Neutrophil (primary cell): ENCODE data around the gene HTRA2.

Experiments used
- H3K27ac ChIP-seq: fragments of 200-600 bp; sonication (generic); 2 replicates; pipeline ENCODE4 v1.5.1; 2016; ENCODE audit warnings: mild to moderate bottlenecking, moderate library complexity
- H3K27me3 ChIP-seq: fragments of 200-600 bp; sonication (generic); 2 replicates; pipeline ENCODE4 v1.6.0; 2016; ENCODE audit warnings: mild to moderate bottlenecking
- H3K36me3 ChIP-seq: fragments of 200-600 bp; sonication (generic); 2 replicates; pipeline ENCODE4 v1.5.1; 2017
- H3K4me1 ChIP-seq, 2 experiments: fragments of 200-600 bp in 1 of 2; sonication (generic) in 1 of 2; 1 replicate in 1 of 2; 2 replicates in 1 of 2; pipeline versions ENCODE4 v1.5.1 to v1.6.1; 2013 to 2016; ENCODE audit warnings: low read depth in 1 of 2, low read length in 1 of 2, mild to moderate bottlenecking in 1 of 2, moderate library complexity in 1 of 2; ENCODE audit not compliant: control insufficient read depth in 1 of 2, insufficient read depth in 1 of 2
- H3K4me3 ChIP-seq, 2 experiments: fragments of 200-600 bp in 1 of 2; sonication (generic) in 1 of 2; 1 replicate in 1 of 2; 2 replicates in 1 of 2; pipeline ENCODE4 v1.5.1; 2013 to 2016; ENCODE audit warnings: low read depth in 1 of 2, low read length in 1 of 2, mild to moderate bottlenecking in 1 of 2, moderate library complexity in 1 of 2
- H3K9me3 ChIP-seq: fragments of 200-600 bp; sonication (generic); 2 replicates; pipeline ENCODE4 v1.5.1; 2016
- CTCF ChIP-seq: fragments of 200-600 bp; sonication (generic); IDR thresholded peaks from 2 replicates; pipeline ENCODE4 v1.5.1; 2016; ENCODE audit warnings: antibody characterized with exemption

Gene HTRA2

DNA sequence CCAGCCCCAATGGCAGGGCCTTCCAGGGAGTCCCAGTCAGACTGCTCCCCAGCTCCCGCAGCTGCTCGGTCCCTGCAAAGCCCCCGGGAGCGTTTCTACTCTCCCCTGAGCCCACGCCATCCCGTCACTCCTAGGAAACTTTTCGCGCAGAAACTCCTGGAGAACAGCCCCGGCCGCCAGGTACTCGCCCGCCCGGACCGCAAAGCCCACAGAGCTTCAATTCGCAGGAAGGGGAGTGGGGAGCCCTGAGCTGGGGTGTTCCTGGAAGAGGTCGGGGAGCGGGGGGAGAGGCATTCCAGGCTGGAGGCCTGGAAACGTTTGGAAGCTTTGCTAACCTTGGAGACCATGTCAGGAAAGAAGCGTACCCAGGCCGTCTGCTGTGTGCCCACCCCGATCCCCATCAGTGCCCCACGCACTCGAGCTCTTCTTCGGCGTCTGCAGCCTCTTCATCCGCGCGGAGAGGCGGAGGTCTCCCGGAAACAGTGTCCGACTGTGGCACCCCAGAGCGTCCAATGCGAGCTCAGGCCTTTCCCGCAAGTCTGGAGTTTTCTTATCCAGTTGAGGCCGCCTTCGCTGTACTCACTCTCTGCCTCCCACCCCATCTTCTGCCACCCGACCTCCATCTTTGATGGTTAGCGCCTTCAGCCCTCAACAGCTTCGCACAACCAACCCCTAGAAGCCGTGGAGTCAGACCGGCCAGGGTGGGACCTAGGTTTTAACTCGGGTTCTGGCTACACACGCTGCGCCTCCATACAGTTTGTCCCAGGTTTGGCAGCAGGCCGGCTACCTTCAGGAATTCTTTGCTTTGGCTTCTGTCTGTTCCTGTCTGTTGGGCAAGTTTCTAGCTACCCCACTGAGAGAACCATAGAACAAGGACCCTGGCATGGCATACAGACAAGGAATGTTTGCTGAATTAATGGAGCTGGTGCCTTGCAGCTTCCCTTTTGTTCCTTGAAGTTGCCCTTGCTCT lies 25.9 kb upstream of the HTRA2 start:
- Histone ChIP-seq H3K36me3 (peaks cover 13% of the 10 kb centered on the region), H3K27me3 (peaks cover 76% of the 10 kb centered on the region), H3K4me3 (peak overlapping the region; percentile 54 to 62), H3K9me3 (no peaks in the 10 kb centered on the region), H3K27ac (no peak overlapping the region), H3K4me1 (peaks cover 49 to 55% of the 10 kb centered on the region in 2 experiments)
- no peak for TF ChIP-seq CTCF

DNA sequence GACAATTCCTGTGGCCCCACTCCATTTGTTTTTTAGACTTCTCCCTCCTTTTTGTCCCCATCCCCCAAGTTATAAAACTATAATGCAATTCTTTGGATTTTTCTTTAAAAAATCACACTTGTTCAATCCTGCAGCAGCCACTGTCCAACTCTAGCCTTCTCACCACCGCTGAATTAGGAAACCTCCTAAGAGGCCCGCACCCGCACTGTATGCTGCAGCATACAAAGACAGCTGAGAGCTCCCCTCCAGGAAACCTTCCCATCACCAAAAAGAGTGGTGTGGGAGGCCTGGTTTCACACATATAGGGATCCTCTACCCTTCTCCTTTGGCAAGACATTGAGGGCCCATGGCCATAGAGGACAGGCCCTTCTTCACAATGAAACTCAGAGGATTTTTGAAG lies 25.1 kb upstream of the HTRA2 start:
- H3K4me3 ChIP-seq = no peak overlapping the region
- peaks cover 41 to 47% of the 10 kb centered on the region in 2 experiments for H3K4me1 ChIP-seq
- peaks cover 76% of the 10 kb centered on the region for H3K27me3 ChIP-seq
- H3K36me3 ChIP-seq = peaks cover 13% of the 10 kb centered on the region
- no peaks in the 10 kb centered on the region for H3K9me3 ChIP-seq
- no peak overlapping the region for H3K27ac ChIP-seq
- TF ChIP-seq CTCF = no peak

- Histone ChIP-seq H3K27ac (no peak overlapping the region), H3K9me3 (no peaks in the 10 kb centered on the region), H3K27me3 (peaks cover 76% of the 10 kb centered on the region), H3K36me3 (peaks cover 13% of the 10 kb centered on the region), H3K4me3 (no peak overlapping the region), H3K4me1 (peaks cover 35 to 42% of the 10 kb centered on the region in 2 experiments)
- TF ChIP-seq CTCF = no peak
Observed at GRCh38 chr2:74505448-74506246, 24.1 kb upstream of the HTRA2 start.

GRCh38 chr2:74507145-74507925 lies 22.4 kb upstream of the HTRA2 start, which contains the start of gene PCGF1:
TSS of gene PCGF1 (minus strand) at chr2:74507695. CDS start at chr2:74507668, 27 bp downstream.
- Histone ChIP-seq H3K4me3 (peak within 1 kb of the TSS; percentile 85 to 97), H3K36me3 (peaks cover 13% of the 10 kb centered on the region), H3K9me3 (no peaks in the 10 kb centered on the region), H3K27ac (peak within 1 kb of the TSS; percentile 98), H3K4me1 (peaks cover 33 to 41% of the 10 kb centered on the region in 2 experiments), H3K27me3 (peaks cover 76% of the 10 kb centered on the region)
- TF ChIP-seq CTCF = no peak

DNA sequence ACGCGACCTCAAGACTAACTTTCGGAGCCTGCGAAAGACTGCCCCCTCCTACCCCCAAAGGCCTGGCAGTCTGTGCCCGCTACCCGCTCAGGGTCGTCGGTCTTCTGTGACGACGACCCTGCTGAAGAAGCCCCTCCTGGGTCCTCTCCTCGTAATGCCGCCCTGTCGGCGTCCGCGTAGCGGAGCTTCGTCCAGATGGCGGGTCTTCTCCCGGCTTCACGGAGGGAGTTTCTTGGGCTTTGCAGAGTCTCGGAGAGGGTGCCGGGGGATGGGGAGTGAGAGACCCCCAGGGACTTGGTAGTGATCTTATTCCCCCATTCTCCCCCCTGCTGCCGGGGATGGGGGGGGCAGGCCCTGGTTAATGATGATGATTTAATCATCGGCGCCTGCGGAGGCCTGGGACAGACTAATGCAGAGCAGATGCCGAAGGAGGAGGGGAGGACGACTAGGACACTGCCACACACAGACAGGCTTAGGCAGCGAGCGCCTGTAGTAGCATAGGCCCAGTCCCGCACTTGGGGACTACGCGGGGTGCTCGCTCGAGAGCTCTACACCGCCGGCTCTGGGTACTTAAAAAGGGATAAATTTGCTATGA lies 21.7 kb upstream of the HTRA2 start:
- Histone ChIP-seq H3K27me3 (peaks cover 76% of the 10 kb centered on the region), H3K9me3 (no peaks in the 10 kb centered on the region), H3K4me3 (peak overlapping the region; percentile 85 to 97), H3K36me3 (peaks cover 13% of the 10 kb centered on the region), H3K27ac (peak overlapping the region; percentile 98), H3K4me1 (peaks cover 26 to 34% of the 10 kb centered on the region in 2 experiments)
- TF ChIP-seq CTCF = no peak
